ENCODE data around the gene MACIR. TPM values are rescaled to one million over a fixed set of nuclear protein-coding genes. Genes with fewer than 3 reads are reported as not detected.

The MACIR gene
- total RNA-seq, 1 donor from 2014 or later: 0.53 TPM

DNA sequence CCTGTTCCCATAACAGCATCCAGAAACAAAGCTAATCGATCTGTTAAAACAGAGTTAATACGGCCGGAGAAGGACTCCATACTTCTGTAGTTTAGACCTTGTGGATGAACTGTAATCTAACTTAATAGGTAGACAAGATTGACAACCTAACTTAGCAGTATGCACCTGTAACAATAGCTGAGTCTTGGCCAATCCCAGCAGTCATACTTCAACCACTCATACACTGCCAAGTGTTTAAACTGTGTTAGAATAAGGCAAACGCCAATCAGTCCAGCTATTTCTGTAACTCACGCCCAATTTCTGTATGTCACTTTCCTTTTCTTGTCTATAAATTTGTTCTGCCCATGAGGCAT lies 33.7 kb upstream of the MACIR start:
- TF ChIP-seq, protein P1, sequence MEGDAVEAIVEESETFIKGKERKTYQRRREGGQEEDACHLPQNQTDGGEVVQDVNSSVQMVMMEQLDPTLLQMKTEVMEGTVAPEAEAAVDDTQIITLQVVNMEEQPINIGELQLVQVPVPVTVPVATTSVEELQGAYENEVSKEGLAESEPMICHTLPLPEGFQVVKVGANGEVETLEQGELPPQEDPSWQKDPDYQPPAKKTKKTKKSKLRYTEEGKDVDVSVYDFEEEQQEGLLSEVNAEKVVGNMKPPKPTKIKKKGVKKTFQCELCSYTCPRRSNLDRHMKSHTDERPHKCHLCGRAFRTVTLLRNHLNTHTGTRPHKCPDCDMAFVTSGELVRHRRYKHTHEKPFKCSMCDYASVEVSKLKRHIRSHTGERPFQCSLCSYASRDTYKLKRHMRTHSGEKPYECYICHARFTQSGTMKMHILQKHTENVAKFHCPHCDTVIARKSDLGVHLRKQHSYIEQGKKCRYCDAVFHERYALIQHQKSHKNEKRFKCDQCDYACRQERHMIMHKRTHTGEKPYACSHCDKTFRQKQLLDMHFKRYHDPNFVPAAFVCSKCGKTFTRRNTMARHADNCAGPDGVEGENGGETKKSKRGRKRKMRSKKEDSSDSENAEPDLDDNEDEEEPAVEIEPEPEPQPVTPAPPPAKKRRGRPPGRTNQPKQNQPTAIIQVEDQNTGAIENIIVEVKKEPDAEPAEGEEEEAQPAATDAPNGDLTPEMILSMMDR (IDR thresholded peaks at IDR 0.05): no peak
- DNase-seq (ENCODE audit: low spot score in 2 of 2): no peak
- H3K27me3 ChIP-seq: no peaks in the 10 kb centered on the region
- intact Hi-C loops (cut with DNase I): no loop called here
- no peaks in the 10 kb centered on the region for H3K4me1 ChIP-seq
- no peaks in the 10 kb centered on the region for H3K9me3 ChIP-seq
- no peaks in the 10 kb centered on the region for H3K36me3 ChIP-seq
- no peak overlapping the region for H3K27ac ChIP-seq
- H3K4me3 ChIP-seq: no peak overlapping the region

DNA sequence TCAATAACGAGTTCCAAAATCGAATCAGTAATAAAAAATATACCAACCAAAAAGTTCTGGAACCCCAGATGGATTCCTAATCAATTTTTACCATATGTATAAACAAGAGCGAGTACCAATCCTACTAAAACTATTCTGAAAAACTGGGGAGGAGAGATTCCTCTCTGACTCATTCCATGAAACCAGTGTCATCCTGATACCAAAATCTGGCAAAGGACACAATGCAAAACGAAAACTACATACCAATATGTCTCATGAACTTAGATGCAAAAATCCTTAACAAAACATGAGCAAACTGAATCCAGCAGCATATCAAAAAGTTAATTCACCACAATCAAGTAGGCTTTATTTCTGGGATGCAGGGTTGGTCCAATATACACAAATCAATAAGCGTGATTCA lies 30.5 kb upstream of the MACIR start:
- H3K36me3 ChIP-seq: no peaks in the 10 kb centered on the region
- H3K27me3 ChIP-seq: no peaks in the 10 kb centered on the region
- no peaks in the 10 kb centered on the region for H3K4me1 ChIP-seq
- intact Hi-C loops (cut with DNase I): no loop called here
- no peaks in the 10 kb centered on the region for H3K9me3 ChIP-seq
- DNase-seq (ENCODE audit: low spot score in 2 of 2): no peak
- no peak overlapping the region for H3K4me3 ChIP-seq
- TF ChIP-seq, protein P1 (IDR thresholded peaks at IDR 0.05): no peak
- H3K27ac ChIP-seq: no peak overlapping the region

DNA sequence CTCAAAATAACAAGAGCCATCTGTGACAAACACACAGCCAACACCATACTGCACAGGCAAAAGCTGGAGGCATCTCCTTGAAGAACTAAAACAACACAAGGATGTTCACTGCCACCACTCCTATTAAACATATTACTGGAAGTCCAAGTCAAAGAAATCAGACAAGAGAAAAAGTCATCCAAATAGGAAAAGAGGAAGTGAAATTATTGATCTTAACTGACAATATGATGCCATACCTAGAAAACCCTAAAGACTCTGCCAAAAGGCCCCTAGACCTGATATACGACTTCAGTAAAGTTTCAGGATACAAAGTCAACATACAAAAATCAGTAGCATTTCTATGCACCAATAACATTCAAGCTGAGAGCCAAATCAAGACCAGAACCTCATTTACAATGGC lies 30.0 kb upstream of the MACIR start:
- no peak overlapping the region for H3K4me3 ChIP-seq
- H3K36me3 ChIP-seq: no peaks in the 10 kb centered on the region
- intact Hi-C loops (cut with DNase I): no loop called here
- no peaks in the 10 kb centered on the region for H3K27me3 ChIP-seq
- H3K4me1 ChIP-seq: no peaks in the 10 kb centered on the region
- H3K9me3 ChIP-seq: no peaks in the 10 kb centered on the region
- TF ChIP-seq, protein P1 (IDR thresholded peaks at IDR 0.05): no peak
- DNase-seq (ENCODE audit: low spot score in 2 of 2): no peak
- no peak overlapping the region for H3K27ac ChIP-seq

DNA sequence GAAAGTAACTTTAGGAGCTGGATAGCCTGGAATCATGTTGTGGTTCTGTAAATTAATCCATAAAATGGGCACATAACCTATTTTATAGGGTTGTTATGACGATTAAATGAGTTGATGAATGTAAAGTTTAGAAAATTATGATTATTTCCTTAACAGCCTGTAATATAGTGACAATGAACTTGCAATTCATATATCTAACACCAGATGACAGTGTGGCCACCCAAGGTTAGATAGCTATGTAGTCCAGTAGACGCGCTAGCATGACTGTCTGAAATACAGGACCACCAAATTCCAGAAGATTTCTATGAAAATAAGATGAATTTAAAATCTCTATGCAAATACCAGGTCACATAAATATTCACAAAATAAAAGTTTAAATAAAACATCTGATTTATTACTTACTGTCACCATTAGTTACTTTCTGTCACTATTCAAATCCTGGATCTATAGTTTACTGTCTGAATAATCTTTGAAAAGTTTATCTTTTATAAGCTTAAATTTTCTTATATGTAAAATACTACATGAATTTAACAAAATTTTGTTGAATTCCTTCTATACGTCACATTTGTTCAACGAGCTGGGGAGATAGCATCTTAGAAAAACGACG lies 26.1 kb upstream of the MACIR start:
- no peaks in the 10 kb centered on the region for H3K27me3 ChIP-seq
- intact Hi-C loops (cut with DNase I): loop anchor here (1.0 kb wide), 1 partner anchor 243 kb away; no protein-coding TSS in a partner anchor
- peaks cover 0 to 6% of the 10 kb centered on the region in 2 donors for H3K4me1 ChIP-seq
- H3K4me3 ChIP-seq: no peak overlapping the region
- H3K27ac ChIP-seq: no peak overlapping the region
- H3K9me3 ChIP-seq: no peaks in the 10 kb centered on the region
- no peaks in the 10 kb centered on the region for H3K36me3 ChIP-seq
- DNase-seq (ENCODE audit: low spot score in 2 of 2): no peak
- TF ChIP-seq, protein P1 (IDR thresholded peaks at IDR 0.05): peak; percentile 60 to 84 (median 80)

DNA sequence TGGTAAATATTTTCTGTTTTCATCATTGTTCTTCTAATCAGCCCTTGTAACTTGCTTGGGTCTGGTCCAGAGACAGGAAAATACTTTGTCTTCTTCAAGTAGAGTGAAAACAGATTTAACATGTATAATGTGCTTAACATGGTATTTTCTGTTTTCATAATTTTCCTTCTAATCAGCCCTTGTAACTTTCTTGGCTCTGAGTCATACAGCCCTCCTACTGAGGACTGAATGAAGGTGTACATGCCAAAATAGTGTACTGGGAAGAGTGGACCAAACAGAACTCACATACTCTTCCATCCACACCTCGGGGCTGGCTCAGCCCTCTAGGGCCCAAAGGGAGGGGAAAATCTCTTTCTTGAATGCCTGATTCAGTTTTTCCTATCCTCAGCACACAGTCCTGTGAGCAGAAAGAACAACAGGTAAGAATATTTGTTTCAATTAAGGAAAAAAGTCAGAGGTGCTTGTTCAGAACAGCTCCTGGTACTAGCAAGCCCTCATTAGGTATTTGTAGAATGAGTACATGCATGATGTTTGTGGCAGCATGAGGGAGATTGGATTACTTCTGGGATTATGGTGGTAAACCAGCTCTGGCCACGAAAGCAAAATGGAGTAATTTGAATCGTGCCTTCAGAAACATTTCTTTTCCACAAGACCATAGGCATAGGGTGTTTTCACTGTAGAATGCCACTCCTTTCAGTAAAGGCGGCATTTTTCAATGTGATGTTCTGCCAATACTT lies 24.2 kb upstream of the MACIR start:
- Histone ChIP-seq H3K9me3 (peaks cover 4% of the 10 kb centered on the region in 2 donors), H3K27me3 (no peaks in the 10 kb centered on the region), H3K4me3 (no peak overlapping the region), H3K4me1 (peaks cover 0 to 6% of the 10 kb centered on the region in 2 donors), H3K27ac (peak overlapping the region in 1 of 2 donors; percentile 58), H3K36me3 (no peaks in the 10 kb centered on the region)
- intact Hi-C loops (cut with DNase I): no loop called here
- no peak for DNase-seq (ENCODE audit: low spot score in 2 of 2)
- TF ChIP-seq, protein P1 (IDR thresholded peaks at IDR 0.05): no peak

All from ascending aorta (tissue), 2 donors.